ENCODE measurements around the gene KHK. TPM values are rescaled to one million over a fixed set of nuclear protein-coding genes. Genes with fewer than 3 reads are reported as not detected.

KHK gene
- total RNA-seq, 1 donor from 2014 or later, result 5.1 TPM

GRCh38 chr2:27138111-27138510 lies 51.5 kb downstream of the KHK start:
- no peak for TF ChIP-seq CTCF (IDR thresholded peaks at IDR 0.05)
- Histone ChIP-seq H3K4me1 (peaks cover 8% of the 10 kb centered on the region), H3K9me3 (no peaks in the 10 kb centered on the region), H3K27me3 (ENCODE audit: low read depth) (no peaks in the 10 kb centered on the region), H3K36me3 (no peaks in the 10 kb centered on the region), H3K4me3 (no peak overlapping the region), H3K27ac (no peak overlapping the region)
- ATAC-seq (no peak), DNase-seq (no peak)
- intact Hi-C loops (cut with DNase I), result no loop called here

GRCh38 chr2:27139310-27139709 lies 52.7 kb downstream of the KHK start, which contains the start of gene PRR30:
TSS of gene PRR30 (minus strand) at chr2:27139410. CDS start at chr2:27138329, 1,081 bp downstream.
- DNase-seq (no peak), ATAC-seq (no peak)
- H3K4me1 ChIP-seq, result no peaks in the 10 kb centered on the region
- no peaks in the 10 kb centered on the region for H3K9me3 ChIP-seq
- H3K4me3 ChIP-seq, result no peak within 1 kb of the TSS
- TF ChIP-seq CTCF (IDR thresholded peaks at IDR 0.05), result no peak
- intact Hi-C loops (cut with DNase I), result no loop called here
- H3K36me3 ChIP-seq, result no peaks in the 10 kb centered on the region
- H3K27me3 ChIP-seq (ENCODE audit: low read depth), result no peaks in the 10 kb centered on the region
- H3K27ac ChIP-seq, result no peak within 1 kb of the TSS

GRCh38 chr2:27143285-27143684 lies 56.7 kb downstream of the KHK start:
- H3K4me1 ChIP-seq, result no peaks in the 10 kb centered on the region

GRCh38 chr2:27145682-27146081 lies 59.1 kb downstream of the KHK start:
- Histone ChIP-seq H3K4me1 (no peaks in the 10 kb centered on the region), H3K27me3 (ENCODE audit: low read depth) (peaks cover 8% of the 10 kb centered on the region), H3K36me3 (no peaks in the 10 kb centered on the region), H3K4me3 (no peak overlapping the region), H3K9me3 (no peaks in the 10 kb centered on the region), H3K27ac (no peak overlapping the region)
- intact Hi-C loops (cut with DNase I), result no loop called here
- TF ChIP-seq CTCF (IDR thresholded peaks at IDR 0.05), result no peak
- no peak for ATAC-seq
- no peak for DNase-seq

More at GRCh38 chr2:27143285-27143684, 56.7 kb downstream of the KHK start:
- ATAC-seq (no peak), DNase-seq (no peak)
- intact Hi-C loops (cut with DNase I), result no loop called here
- Histone ChIP-seq H3K36me3 (no peaks in the 10 kb centered on the region), H3K27ac (no peak overlapping the region), H3K9me3 (no peaks in the 10 kb centered on the region), H3K27me3 (ENCODE audit: low read depth) (peaks cover 4% of the 10 kb centered on the region), H3K4me3 (no peak overlapping the region)
- TF ChIP-seq CTCF (IDR thresholded peaks at IDR 0.05), result no peak

GRCh38 chr2:27147935-27148334 lies 61.4 kb downstream of the KHK start:
- DNase-seq (no peak), ATAC-seq (no peak)
- H3K36me3 ChIP-seq, result no peaks in the 10 kb centered on the region
- H3K9me3 ChIP-seq, result no peaks in the 10 kb centered on the region
- no peak for TF ChIP-seq CTCF (IDR thresholded peaks at IDR 0.05)
- H3K27ac ChIP-seq, result no peak overlapping the region
- no peak overlapping the region for H3K4me3 ChIP-seq
- intact Hi-C loops (cut with DNase I), result no loop called here
- H3K27me3 ChIP-seq (ENCODE audit: low read depth), result peaks cover 8% of the 10 kb centered on the region
- no peaks in the 10 kb centered on the region for H3K4me1 ChIP-seq
